HepG2 (cell line): ENCODE data around the gene IRF2. TPM values are rescaled to one million over a fixed set of nuclear protein-coding genes. Genes with fewer than 3 reads are reported as not detected.

Source experiments
- BRF2 ChIP-seq: sonication (generic); formaldehyde crosslinking; IDR thresholded peaks from 2 replicates; pipeline ENCODE4 v1.8.1; 2022; ENCODE audit warnings: mild to moderate bottlenecking, missing genetic modification reagents
- CEBPG ChIP-seq: IDR thresholded peaks from 2 replicates; pipeline ENCODE4 v1.6.1; 2016
- CERS6 ChIP-seq: sonication (generic); formaldehyde crosslinking; IDR thresholded peaks from 2 replicates; pipeline ENCODE4 v1.5.0; 2020; ENCODE audit warnings: missing genetic modification reagents
- DNMT3B ChIP-seq: conservative IDR thresholded peaks from 2 replicates; pipeline ENCODE4 v1.6.1; 2016; ENCODE audit warnings: missing biosample characterization, control low read depth
- EED ChIP-seq: sonication (generic); formaldehyde crosslinking; IDR thresholded peaks from 2 replicates; pipeline ENCODE4 v1.5.0; 2020; ENCODE audit warnings: mild to moderate bottlenecking, missing genetic modification reagents
- HDAC1 ChIP-seq: sonication (generic); formaldehyde crosslinking; IDR thresholded peaks from 2 replicates; pipeline ENCODE4 v1.5.1; 2020; ENCODE audit warnings: mild to moderate bottlenecking, missing genetic modification reagents
- KAT2B ChIP-seq: fragments of 150-350 bp; IDR thresholded peaks from 2 replicates; pipeline ENCODE4 v1.6.1; 2014; ENCODE audit warnings: low read depth, low read length, borderline replicate concordance
- NCOR1 ChIP-seq: fragments of 200-600 bp; sonication (generic); IDR thresholded peaks from 2 replicates; pipeline ENCODE4 v1.7.0; 2017; ENCODE audit warnings: antibody characterized with exemption, low read length, borderline replicate concordance
- NR3C1 ChIP-seq: sonication (generic); formaldehyde crosslinking; IDR thresholded peaks from 2 replicates; pipeline ENCODE4 v1.4.0; 2020; ENCODE audit warnings: missing genetic modification reagents
- SIN3B ChIP-seq: fragments of 150-350 bp; IDR thresholded peaks from 2 replicates; pipeline ENCODE4 v1.6.1; 2014; ENCODE audit warnings: low read length
- ZNF33B ChIP-seq: sonication (generic); formaldehyde crosslinking; IDR thresholded peaks from 2 replicates; pipeline ENCODE4 v1.5.1; 2020; ENCODE audit warnings: mild to moderate bottlenecking, missing genetic modification reagents
- ZNF710 ChIP-seq: sonication (generic); formaldehyde crosslinking; IDR thresholded peaks from 2 replicates; pipeline ENCODE4 v1.5.0; 2020; ENCODE audit warnings: mild to moderate bottlenecking, missing genetic modification reagents, borderline replicate concordance
- ZNF747 ChIP-seq: sonication (generic); formaldehyde crosslinking; IDR thresholded peaks from 2 replicates; pipeline ENCODE4 v1.8.1; 2023; ENCODE audit warnings: missing genetic modification reagents, mild to moderate bottlenecking, borderline replicate concordance
- ZNF777 ChIP-seq: sonication (generic); formaldehyde crosslinking; IDR thresholded peaks from 2 replicates; pipeline ENCODE4 v1.4.0; 2020; ENCODE audit warnings: missing genetic modification reagents
- ZSCAN29 ChIP-seq: sonication (generic); formaldehyde crosslinking; conservative IDR thresholded peaks from 2 replicates; pipeline ENCODE4 v1.4.0; 2020; ENCODE audit warnings: mild to moderate bottlenecking, missing genetic modification reagents
- polyA plus RNA-seq, 8 experiments: library from polyadenylated mRNA; depleted of rRNA in 3 of 8; stranded (reverse) in 7 of 8; unstranded in 1 of 8; fragments of >200 nt; fragmentation: Illumina TruSeq in 4 of 8; extraction: Trizol in 4 of 8; gene quantifications; 2 replicates each; pipeline versions ENCODE4 v1.2.1 to v1.2.3, GENCODE V29; 2011 to 2016; ENCODE audit warnings: low read depth in 4 of 8, missing spikeins in 1 of 8, mixed read lengths in 1 of 8; ENCODE audit not compliant: insufficient read depth in 1 of 8
- total RNA-seq, 5 experiments: library from RNA; depleted of rRNA; stranded (reverse); fragments of >200 nt; fragmentation: Illumina TruSeq; extraction: Trizol; gene quantifications; 2 replicates each; pipeline ENCODE4 v1.2.3, GENCODE V29; 2016; ENCODE audit warnings: low read depth in 1 of 5
- TF ChIP-seq, protein P1 (sequence below): sonication (generic); formaldehyde crosslinking; IDR thresholded peaks from one replicate; pipeline ENCODE4 v1.5.1; 2020; ENCODE audit warnings: mild to moderate bottlenecking, missing genetic modification reagents; ENCODE audit errors: not compliant biosample characterization

IRF2 gene
- total and polyA plus RNA-seq, 2 of the 13 experiments (the other 11 are each of a cell fraction or from before 2014, with no cell fraction given) = 15.5 to 28.8 TPM

DNA sequence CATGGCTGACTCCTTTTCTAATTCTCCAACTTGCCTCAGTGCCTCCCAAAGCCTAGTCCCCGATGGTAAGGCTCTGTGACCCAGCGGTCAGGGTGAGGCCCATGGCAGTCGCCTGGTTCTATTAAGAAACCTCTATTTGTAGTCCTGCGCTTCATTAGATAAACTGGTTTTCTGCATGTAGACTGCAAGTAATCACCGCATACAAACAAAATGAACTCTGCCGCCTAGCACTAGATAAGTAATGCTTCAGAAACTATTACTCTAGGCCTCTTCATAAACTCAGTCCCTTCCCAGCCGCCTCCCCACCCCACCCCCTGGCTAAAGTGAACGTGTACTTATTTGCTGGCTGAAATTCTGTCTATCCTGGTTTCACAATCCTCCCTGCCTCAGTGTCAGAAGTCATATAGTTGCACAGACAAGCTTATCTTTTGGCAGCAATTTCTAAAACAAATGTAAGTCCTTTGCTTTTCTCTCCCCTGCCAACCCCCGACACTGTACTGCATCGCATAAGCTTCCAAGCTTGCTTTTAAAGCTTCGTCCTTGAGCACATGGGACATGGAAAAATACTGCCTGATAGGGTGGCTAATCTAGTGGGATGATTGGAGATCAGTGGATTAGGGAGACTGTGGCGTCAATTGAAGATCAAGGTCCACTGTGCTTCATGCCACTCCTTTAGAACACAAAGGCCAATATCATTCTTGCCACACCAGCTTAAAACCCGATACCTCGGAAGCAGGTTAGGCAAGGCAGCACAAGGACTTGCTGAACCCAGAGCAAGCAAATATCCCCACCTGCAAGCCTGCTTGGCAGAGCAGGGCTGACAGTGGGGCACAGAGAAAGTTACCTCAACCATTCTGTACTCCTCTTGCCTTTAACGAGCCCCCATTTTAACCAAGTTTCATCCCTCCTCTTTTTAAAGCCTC lies 125.8 kb downstream of the IRF2 start (continued):
- TF ChIP-seq CERS6 (CRISPR knock-in tag) (no peak), ZNF33B (CRISPR knock-in tag) (no peak), HDAC1 (CRISPR knock-in tag) (peak; percentile 79), KAT2B (no peak), ZNF710 (CRISPR knock-in tag) (peak; percentile 94), SIN3B (no peak), CEBPG (CRISPR knock-in tag) (peak; percentile 83), EED (CRISPR knock-in tag) (no peak), ZNF777 (CRISPR knock-in tag) (no peak; the same call in 1 of the 2 replicates), BRF2 (no peak; the same call in 1 of the 2 replicates), DNMT3B (CRISPR knock-in tag) (no peak), NCOR1 (peak; percentile 97), ZSCAN29 (CRISPR knock-in tag) (peak; percentile 93), NR3C1 (CRISPR knock-in tag) (no peak), ZNF747 (CRISPR knock-in tag) (no peak)
- TF ChIP-seq, protein P1, sequence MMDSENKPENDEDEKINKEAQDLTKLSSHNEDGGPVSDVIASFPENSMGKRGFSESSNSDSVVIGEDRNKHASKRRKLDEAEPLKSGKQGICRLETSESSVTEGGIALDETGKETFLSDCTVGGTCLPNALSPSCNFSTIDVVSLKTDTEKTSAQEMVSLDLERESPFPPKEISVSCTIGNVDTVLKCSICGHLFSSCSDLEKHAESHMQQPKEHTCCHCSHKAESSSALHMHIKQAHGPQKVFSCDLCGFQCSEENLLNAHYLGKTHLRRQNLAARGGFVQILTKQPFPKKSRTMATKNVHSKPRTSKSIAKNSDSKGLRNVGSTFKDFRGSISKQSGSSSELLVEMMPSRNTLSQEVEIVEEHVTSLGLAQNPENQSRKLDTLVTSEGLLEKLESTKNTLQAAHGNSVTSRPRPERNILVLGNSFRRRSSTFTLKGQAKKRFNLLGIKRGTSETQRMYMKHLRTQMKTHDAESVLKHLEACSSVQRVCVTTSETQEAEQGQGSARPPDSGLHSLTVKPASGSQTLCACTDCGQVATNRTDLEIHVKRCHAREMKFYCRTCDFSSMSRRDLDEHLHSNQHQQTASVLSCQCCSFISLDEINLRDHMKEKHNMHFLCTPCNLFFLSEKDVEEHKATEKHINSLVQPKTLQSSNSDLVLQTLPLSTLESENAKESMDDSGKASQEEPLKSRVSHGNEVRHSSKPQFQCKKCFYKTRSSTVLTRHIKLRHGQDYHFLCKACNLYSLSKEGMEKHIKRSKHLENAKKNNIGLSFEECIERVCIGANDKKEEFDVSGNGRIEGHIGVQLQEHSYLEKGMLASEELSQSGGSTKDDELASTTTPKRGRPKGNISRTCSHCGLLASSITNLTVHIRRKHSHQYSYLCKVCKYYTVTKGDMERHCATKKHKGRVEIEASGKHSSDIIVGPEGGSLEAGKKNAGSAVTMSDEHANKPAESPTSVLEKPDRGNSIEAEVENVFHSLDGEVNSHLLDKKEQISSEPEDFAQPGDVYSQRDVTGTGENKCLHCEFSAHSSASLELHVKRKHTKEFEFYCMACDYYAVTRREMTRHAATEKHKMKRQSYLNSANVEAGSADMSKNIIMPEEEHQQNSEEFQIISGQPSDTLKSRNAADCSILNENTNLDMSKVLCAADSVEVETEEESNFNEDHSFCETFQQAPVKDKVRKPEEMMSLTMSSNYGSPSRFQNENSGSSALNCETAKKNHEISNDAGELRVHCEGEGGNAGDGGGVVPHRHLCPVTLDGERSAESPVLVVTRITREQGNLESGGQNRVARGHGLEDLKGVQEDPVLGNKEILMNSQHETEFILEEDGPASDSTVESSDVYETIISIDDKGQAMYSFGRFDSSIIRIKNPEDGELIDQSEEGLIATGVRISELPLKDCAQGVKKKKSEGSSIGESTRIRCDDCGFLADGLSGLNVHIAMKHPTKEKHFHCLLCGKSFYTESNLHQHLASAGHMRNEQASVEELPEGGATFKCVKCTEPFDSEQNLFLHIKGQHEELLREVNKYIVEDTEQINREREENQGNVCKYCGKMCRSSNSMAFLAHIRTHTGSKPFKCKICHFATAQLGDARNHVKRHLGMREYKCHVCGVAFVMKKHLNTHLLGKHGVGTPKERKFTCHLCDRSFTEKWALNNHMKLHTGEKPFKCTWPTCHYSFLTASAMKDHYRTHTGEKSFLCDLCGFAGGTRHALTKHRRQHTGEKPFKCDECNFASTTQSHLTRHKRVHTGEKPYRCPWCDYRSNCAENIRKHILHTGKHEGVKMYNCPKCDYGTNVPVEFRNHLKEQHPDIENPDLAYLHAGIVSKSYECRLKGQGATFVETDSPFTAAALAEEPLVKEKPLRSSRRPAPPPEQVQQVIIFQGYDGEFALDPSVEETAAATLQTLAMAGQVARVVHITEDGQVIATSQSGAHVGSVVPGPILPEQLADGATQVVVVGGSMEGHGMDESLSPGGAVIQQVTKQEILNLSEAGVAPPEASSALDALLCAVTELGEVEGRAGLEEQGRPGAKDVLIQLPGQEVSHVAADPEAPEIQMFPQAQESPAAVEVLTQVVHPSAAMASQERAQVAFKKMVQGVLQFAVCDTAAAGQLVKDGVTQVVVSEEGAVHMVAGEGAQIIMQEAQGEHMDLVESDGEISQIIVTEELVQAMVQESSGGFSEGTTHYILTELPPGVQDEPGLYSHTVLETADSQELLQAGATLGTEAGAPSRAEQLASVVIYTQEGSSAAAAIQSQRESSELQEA = no peak
